Measurements from ENCODE around the gene RPL21. TPM values are rescaled to one million over a fixed set of nuclear protein-coding genes. Genes with fewer than 3 reads are reported as not detected.
A peak's percentile ranks its signal among the peaks of the same experiment; 100 is the strongest.
"Not testable (repeated sequence)": the region's sequence is repeated elsewhere in the genome, so short reads cannot be mapped to it uniquely, and the experiment has no call there.

Gene RPL21
- polyA plus RNA-seq = 7,235 TPM

- H3K4me1 Mint-ChIP-seq = peaks cover 23 to 46% (median 36%) of the 10 kb centered on the region in 3 donors
- peaks cover 4% of the 10 kb centered on the region for H3K36me3 Mint-ChIP-seq
- H3K9me3 Mint-ChIP-seq = no peaks in the 10 kb centered on the region
- peak within 1 kb of the TSS; percentile 100 for H3K27ac Mint-ChIP-seq
- H3K27me3 Mint-ChIP-seq = no peaks in the 10 kb centered on the region
- H3K4me3 Mint-ChIP-seq = peak within 1 kb of the TSS; percentile 96 to 99 (median 98)
Observed at GRCh38 chr13:27251166-27252091, at the start of gene RPL21. Gene RPL21, plus strand, starts transcription at chr13:27251558. Its CDS starts 2,219 bp downstream, at chr13:27253777.

GRCh38 chr13:27201661-27202060 is 49.7 kb upstream of the RPL21 start:
- Mint-ChIP-seq H3K4me1 (no peaks in the 10 kb centered on the region), H3K36me3 (no peaks in the 10 kb centered on the region), H3K4me3 (no peak overlapping the region), H3K27ac (no peak overlapping the region), H3K27me3 (no peaks in the 10 kb centered on the region), H3K9me3 (no peaks in the 10 kb centered on the region)

GRCh38 chr13:27203186-27203585 is 48.2 kb upstream of the RPL21 start:
- no peak overlapping the region for H3K4me3 Mint-ChIP-seq
- H3K27ac Mint-ChIP-seq = no peak overlapping the region
- H3K27me3 Mint-ChIP-seq = no peaks in the 10 kb centered on the region
- peaks cover 2% of the 10 kb centered on the region for H3K36me3 Mint-ChIP-seq
- no peaks in the 10 kb centered on the region for H3K4me1 Mint-ChIP-seq
- H3K9me3 Mint-ChIP-seq = no peaks in the 10 kb centered on the region

DNA sequence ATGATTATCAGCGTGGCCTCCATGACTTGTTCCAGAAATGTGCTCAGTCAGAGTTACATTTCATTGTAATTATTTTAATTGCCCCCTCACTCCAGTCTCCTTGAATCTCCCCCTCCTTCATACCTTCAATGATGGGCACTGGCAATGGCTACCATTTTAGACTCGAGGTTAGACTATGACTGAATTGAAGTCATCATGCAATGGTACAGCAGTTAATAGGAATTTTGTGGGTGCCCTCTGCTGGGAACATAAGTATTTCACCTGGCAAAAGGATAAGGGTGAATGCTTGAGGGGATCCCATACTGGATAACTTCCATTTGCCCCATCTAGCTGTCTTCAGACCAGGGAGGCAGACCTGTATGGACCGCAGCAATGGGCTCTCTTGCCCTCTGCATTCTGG is 47.5 kb upstream of the RPL21 start:
- H3K27ac Mint-ChIP-seq = no peak overlapping the region
- H3K36me3 Mint-ChIP-seq = peaks cover 2% of the 10 kb centered on the region
- no peaks in the 10 kb centered on the region for H3K9me3 Mint-ChIP-seq
- no peaks in the 10 kb centered on the region for H3K27me3 Mint-ChIP-seq
- no peaks in the 10 kb centered on the region for H3K4me1 Mint-ChIP-seq
- H3K4me3 Mint-ChIP-seq = no peak overlapping the region

DNA sequence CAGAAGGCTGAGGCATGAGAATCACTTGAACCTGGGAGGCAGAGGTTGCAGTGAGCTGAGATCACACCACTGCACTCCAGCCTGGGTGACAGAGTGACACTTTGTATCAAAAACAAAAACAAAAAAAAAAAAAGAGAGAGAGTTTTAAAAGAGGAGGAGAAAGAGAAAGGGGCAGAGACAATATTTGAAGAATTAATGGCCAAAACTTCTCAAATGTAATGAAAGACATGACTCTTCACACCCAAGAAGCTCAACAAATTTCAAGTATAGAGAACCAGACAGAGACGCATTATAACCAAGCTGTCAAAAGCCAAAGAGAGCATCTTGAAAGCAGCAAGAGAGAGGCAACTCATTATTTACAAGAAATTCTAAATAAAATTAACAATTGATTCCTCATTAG is 42.8 kb upstream of the RPL21 start:
- Mint-ChIP-seq H3K4me3 (no peak overlapping the region), H3K27me3 (peaks cover 1% of the 10 kb centered on the region), H3K4me1 (no peaks in the 10 kb centered on the region), H3K36me3 (peaks cover 2% of the 10 kb centered on the region), H3K9me3 (no peaks in the 10 kb centered on the region), H3K27ac (no peak overlapping the region)

GRCh38 chr13:27211271-27211670 is 40.1 kb upstream of the RPL21 start:
- Mint-ChIP-seq H3K4me1 (no peaks in the 10 kb centered on the region), H3K27me3 (peaks cover 3% of the 10 kb centered on the region), H3K4me3 (no peak overlapping the region), H3K27ac (no peak overlapping the region), H3K9me3 (no peaks in the 10 kb centered on the region), H3K36me3 (peaks cover 2% of the 10 kb centered on the region)

DNA sequence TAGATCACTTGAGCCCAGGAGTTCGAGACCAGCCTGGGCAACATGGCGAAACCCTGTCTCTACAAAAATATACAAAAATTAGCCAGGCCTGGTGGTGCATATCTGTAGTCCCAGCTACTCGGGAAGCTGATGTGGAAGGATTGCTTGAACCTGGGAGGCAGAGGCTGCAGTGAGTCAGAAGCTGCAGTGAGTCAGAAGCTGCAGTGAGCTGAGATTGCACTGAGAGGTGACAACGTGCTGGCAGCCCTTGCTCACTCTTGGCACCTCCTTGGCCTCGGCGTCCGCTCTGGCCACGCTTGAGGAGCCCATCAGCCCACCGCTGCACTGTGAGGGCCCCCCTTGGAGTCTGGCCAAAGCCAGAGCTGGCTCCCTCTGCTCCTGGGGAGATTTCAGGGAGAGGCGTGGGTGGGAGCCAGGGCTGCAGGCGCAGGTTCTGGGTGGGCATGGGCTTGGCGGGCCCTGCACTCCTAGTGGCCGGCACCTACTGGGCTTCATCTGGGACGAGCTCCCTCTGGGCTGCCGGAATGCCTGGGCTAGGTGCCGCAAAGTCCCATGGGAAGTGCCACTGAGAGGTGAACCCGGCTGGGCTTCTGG is 39.5 kb upstream of the RPL21 start:
- Mint-ChIP-seq H3K4me3 (no peak overlapping the region), H3K36me3 (peaks cover 2% of the 10 kb centered on the region), H3K9me3 (no peaks in the 10 kb centered on the region), H3K4me1 (no peaks in the 10 kb centered on the region), H3K27me3 (peaks cover 3% of the 10 kb centered on the region), H3K27ac (no peak overlapping the region)

DNA sequence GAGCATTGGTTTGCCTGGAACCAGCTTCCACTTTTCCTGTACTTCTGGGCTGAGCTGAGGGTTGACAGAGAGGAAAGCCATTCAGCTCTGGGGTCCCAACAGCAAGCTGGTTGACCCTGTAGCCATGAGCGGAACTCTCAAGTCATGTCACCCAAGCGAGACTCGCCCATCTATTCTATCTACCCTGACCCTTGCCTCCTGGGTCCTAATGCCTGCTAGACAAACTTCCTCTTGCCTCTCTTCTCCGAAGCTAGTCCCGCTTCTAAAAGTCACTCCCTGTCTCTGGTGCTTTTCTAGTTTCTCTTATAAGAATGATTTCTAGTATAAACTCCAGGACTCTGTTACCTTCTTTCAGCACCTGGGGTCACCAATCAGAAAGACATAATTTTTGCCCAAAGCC is 38.0 kb upstream of the RPL21 start:
- H3K4me3 Mint-ChIP-seq, H3K9me3 Mint-ChIP-seq, H3K36me3 Mint-ChIP-seq, H3K4me1 Mint-ChIP-seq, H3K27me3 Mint-ChIP-seq, H3K27ac Mint-ChIP-seq: not testable (repeated sequence)

DNA sequence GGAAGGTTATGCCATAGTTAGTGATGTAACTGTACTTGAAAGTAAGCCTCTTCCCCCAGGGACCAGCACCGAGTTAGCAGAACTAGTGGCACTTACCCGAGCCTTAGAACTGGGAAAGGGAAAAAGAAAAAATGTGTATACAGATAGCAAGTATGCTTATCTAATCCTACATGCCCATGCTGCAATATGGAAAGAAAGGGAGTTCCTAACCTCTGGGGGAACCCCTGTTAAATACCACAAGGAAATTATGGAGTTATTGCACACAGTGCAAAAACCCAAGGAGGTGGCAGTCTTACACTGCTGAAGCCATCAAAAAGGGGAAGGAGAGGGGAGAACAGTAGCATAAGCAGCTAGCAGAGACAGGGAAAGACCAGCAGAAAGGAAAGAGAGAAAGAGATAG is 33.6 kb upstream of the RPL21 start:
- H3K27me3 Mint-ChIP-seq = peaks cover 14% of the 10 kb centered on the region
- H3K4me1 Mint-ChIP-seq = peaks cover 5 to 11% (median 7%) of the 10 kb centered on the region in 3 donors
- not testable (repeated sequence) for H3K36me3 Mint-ChIP-seq, H3K27ac Mint-ChIP-seq, H3K4me3 Mint-ChIP-seq, H3K9me3 Mint-ChIP-seq

GRCh38 chr13:27218861-27219260 is 32.5 kb upstream of the RPL21 start:
- H3K9me3 Mint-ChIP-seq, H3K36me3 Mint-ChIP-seq, H3K27ac Mint-ChIP-seq, H3K4me3 Mint-ChIP-seq: not testable (repeated sequence)
- H3K4me1 Mint-ChIP-seq = peaks cover 5 to 12% (median 7%) of the 10 kb centered on the region in 3 donors
- peaks cover 15% of the 10 kb centered on the region for H3K27me3 Mint-ChIP-seq

DNA sequence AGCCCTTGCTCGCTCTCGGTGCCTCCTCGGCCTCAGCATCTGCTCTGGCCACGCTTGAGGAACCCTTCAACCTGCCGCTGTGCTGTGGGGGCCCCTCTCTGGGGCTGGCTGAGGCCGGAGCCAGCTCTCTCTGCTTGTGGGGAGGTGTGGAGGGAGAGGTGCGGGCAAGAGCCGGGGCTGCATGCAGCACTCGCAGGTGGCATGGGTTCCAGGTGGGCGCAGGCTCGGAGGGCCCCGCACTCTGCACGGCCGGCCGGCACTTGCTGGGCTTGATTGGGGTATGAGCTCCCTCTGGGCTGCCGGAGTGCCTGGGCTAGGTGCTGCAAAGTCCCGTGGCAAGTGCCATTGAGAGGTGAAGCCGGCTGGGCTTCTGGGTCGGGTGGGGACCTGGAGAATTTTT is 31.7 kb upstream of the RPL21 start:
- Mint-ChIP-seq H3K4me1 (peaks cover 5 to 12% (median 7%) of the 10 kb centered on the region in 3 donors), H3K27ac (no peak overlapping the region), H3K27me3 (peaks cover 17% of the 10 kb centered on the region), H3K36me3 (no peaks in the 10 kb centered on the region), H3K9me3 (peaks cover 0 to 4% (median 1%) of the 10 kb centered on the region in 3 donors), H3K4me3 (no peak overlapping the region)

GRCh38 chr13:27222100-27222499 is 29.3 kb upstream of the RPL21 start:
- Mint-ChIP-seq H3K4me1 (peaks cover 7 to 19% (median 11%) of the 10 kb centered on the region in 3 donors), H3K4me3 (peak overlapping the region in 2 of 4 donors; percentile 4 to 35), H3K27me3 (peaks cover 21% of the 10 kb centered on the region)
- not testable (repeated sequence) for H3K36me3 Mint-ChIP-seq, H3K27ac Mint-ChIP-seq, H3K9me3 Mint-ChIP-seq

DNA sequence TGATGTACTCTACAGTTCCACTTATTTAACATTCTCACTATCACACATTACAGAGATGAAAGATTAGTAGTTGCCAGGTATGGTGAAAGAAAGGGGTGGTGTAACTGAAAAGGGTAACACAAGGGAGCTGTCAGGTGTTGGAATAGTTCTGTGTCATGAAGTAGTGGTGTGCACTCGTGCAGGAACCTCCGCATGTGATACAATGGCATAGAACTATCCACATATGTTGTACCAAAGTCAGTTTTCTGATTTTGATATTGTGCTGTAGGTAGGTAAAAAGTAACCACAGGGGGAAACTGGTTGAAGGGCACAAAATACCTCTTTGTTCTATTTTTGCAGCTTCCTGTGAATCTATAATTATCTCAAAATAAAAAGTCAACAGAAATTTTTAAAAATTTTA is 24.4 kb upstream of the RPL21 start:
- H3K9me3 Mint-ChIP-seq = peaks cover 0 to 9% (median 8%) of the 10 kb centered on the region in 3 donors
- H3K4me1 Mint-ChIP-seq = peaks cover 14 to 19% (median 14%) of the 10 kb centered on the region in 3 donors
- H3K27ac Mint-ChIP-seq = no peak overlapping the region
- no peaks in the 10 kb centered on the region for H3K36me3 Mint-ChIP-seq
- H3K27me3 Mint-ChIP-seq = peaks cover 38% of the 10 kb centered on the region
- H3K4me3 Mint-ChIP-seq = peak overlapping the region in 2 of 4 donors; percentile 0 to 42

DNA sequence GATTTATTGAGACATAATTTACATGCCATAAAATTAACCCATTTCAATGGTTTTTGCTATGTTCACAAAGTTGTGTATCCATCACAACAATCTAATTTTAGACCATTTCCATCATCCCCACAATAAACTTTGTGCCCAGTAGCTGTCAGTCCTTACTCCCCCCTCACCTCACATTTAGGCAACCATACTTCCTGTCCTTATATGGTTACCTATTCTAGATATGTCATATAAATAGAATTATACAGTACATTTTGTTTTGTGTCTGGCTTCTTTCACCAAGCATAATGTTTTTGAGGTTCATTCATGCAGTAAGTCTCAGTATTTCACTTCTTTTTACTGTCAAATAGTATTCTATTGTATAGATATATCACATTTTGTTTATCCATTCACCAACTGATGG is 23.2 kb upstream of the RPL21 start:
- peak overlapping the region in 1 of 4 donors; percentile 49 for H3K4me3 Mint-ChIP-seq
- H3K36me3 Mint-ChIP-seq = no peaks in the 10 kb centered on the region
- H3K4me1 Mint-ChIP-seq = peaks cover 10 to 17% (median 13%) of the 10 kb centered on the region in 3 donors
- peaks cover 0 to 12% (median 10%) of the 10 kb centered on the region in 3 donors for H3K9me3 Mint-ChIP-seq
- H3K27me3 Mint-ChIP-seq = peaks cover 30% of the 10 kb centered on the region
- no peak overlapping the region for H3K27ac Mint-ChIP-seq

DNA sequence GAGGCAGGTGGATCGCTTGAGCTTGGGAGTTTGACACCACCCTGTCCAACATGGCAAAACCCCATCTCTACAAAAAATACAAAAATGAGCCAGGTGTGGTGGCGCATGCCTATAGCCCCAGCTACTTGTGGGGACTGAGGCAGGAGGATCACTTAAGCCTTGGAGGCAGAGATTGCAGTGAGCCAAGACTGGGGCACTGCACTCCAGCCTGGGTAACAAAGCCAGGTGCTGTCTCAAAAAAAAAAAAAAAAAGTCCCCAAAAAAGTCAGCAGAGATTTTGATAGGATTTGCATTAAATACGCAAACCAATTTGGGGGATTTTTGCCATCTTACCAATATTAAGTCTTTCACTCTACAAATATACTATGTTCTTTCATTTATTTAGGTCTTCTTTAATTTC is 21.7 kb upstream of the RPL21 start:
- Mint-ChIP-seq H3K27ac (no peak overlapping the region), H3K36me3 (no peaks in the 10 kb centered on the region), H3K4me1 (peaks cover 10 to 16% (median 13%) of the 10 kb centered on the region in 3 donors), H3K9me3 (peaks cover 0 to 12% (median 10%) of the 10 kb centered on the region in 3 donors), H3K4me3 (peak overlapping the region in 1 of 4 donors; percentile 20), H3K27me3 (peaks cover 28% of the 10 kb centered on the region)
